ENCODE measurements around the gene WFDC5. TPM values are rescaled to one million over a fixed set of nuclear protein-coding genes. Genes with fewer than 3 reads are reported as not detected.

Gene WFDC5, protein sequence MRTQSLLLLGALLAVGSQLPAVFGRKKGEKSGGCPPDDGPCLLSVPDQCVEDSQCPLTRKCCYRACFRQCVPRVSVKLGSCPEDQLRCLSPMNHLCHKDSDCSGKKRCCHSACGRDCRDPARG
- not detected in 2 replicates for total RNA-seq (ENCODE audit: low replicate concordance)

- no peak within 1 kb of the TSS for H3K4me3 ChIP-seq
- Mint-ChIP-seq H3K27me3 (ENCODE audit: insufficient read depth, low read depth) (peaks cover 2% of the 10 kb centered on the region), H3K4me1 (peaks cover 8% of the 10 kb centered on the region), H3K4me3 (no peak within 1 kb of the TSS), H3K27ac (peak within 1 kb of the TSS; percentile 37), H3K36me3 (no peaks in the 10 kb centered on the region), H3K9me3 (no peaks in the 10 kb centered on the region)
- H3K4me2 ChIP-seq, result no peak within 1 kb of the TSS
- no peak within 1 kb of the TSS for H3K9ac ChIP-seq
- no peaks in the 10 kb centered on the region for H4K20me1 ChIP-seq (ENCODE audit: low read depth)
- H3F3A ChIP-seq (ENCODE audit: low read depth), result no peaks in the 10 kb centered on the region
- H3K79me2 ChIP-seq (ENCODE audit: low read depth), result no peaks in the 10 kb centered on the region
- TF ChIP-seq EZH2 (IDR thresholded peaks at IDR 0.05) (no peak), EZH2phosphoT487 (IDR thresholded peaks at IDR 0.05) (no peak), CTCF (IDR thresholded peaks at IDR 0.05) (no peak)
- H3K9me3 ChIP-seq (ENCODE audit: low read depth), result no peaks in the 10 kb centered on the region
- H3K27me3 ChIP-seq, result no peaks in the 10 kb centered on the region
- no peaks in the 10 kb centered on the region for H3K36me3 ChIP-seq
- no peak within 1 kb of the TSS for H3K27ac ChIP-seq
- DNase-seq (ENCODE audit: low spot score), result no peak
- peak within 1 kb of the TSS; percentile 42 for H2AFZ ChIP-seq (replicated peaks)
- H3K4me1 ChIP-seq, result no peaks in the 10 kb centered on the region
Observed at GRCh38 chr20:45114465-45115385, at the start of gene WFDC5. WFDC5 (minus strand) TSS chr20:45115174; CDS start chr20:45115083, 91 bp downstream.

DNA sequence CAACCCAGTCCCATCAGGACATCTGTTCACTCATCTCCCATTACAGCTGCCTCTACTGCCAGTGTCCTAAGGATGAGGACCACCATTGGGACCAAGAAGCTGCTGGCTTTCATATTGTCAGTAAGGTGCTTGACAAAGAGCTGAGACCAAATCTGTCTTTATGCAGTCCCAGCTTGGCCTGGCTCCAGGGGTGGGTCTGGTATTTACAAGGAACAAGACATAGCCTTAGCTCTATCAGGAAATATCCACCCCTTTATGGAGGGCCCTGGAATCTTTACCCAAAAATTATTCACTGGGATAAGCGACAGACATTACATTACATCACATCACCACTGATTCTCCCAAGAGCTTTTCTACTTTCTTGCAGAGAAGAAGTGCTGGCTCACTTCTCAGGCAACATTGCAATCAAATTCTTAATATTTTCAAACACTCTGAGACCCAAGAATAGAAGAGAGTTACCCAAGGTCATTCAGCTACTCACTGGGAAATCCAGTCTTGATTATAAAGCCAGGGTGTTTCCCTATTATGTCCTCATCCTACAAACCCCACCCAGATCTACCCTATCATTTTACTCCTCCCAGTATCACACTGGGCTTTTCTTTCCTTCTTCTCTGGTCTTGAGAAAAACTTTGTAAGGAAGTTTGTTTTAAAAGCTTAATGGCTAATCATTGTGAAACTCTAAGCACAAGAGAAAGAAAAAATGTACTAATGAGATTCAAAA, 48.3 kb upstream of the WFDC5 start:
- Histone ChIP-seq H3K4me3 (no peak overlapping the region), H3K27me3 (no peaks in the 10 kb centered on the region), H3K79me2 (ENCODE audit: low read depth) (no peaks in the 10 kb centered on the region), H3K9me3 (ENCODE audit: low read depth) (no peaks in the 10 kb centered on the region), H3K9ac (no peak overlapping the region), H3K27ac (no peak overlapping the region), H4K20me1 (ENCODE audit: low read depth) (no peaks in the 10 kb centered on the region), H3K4me1 (no peaks in the 10 kb centered on the region), H2AFZ (replicated peaks) (no peak overlapping the region), H3K4me2 (no peak overlapping the region), H3F3A (ENCODE audit: low read depth) (no peaks in the 10 kb centered on the region), H3K36me3 (peaks cover 5% of the 10 kb centered on the region)
- Mint-ChIP-seq H3K4me1 (no peaks in the 10 kb centered on the region), H3K9me3 (peaks cover 11% of the 10 kb centered on the region), H3K36me3 (no peaks in the 10 kb centered on the region), H3K27ac (no peak overlapping the region), H3K27me3 (ENCODE audit: insufficient read depth, low read depth) (no peaks in the 10 kb centered on the region), H3K4me3 (no peak overlapping the region)
- no peak for DNase-seq (ENCODE audit: low spot score)
- no peak for TF ChIP-seq EZH2phosphoT487 (IDR thresholded peaks at IDR 0.05)
- no peak for TF ChIP-seq EZH2 (IDR thresholded peaks at IDR 0.05)
- TF ChIP-seq CTCF (IDR thresholded peaks at IDR 0.05), result no peak

DNA sequence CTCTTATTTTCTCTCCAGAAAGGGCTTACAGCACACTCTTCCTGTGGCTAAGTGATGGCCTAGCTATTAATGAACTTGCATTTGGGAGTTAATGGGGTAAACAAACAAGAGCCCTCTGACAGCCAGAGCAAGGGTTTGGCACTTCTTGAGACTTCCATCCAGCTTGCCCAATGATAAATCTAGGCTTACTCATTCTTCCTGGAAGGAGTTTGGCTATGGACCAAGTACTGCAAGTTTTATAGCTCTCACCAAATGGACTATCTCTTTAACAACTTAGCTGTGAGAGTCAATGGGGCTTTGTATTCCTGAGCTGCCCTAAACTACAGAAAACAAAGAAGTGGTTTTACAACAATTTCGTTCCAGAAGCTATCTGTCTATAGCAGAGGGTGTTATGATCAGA, 43.0 kb upstream of the WFDC5 start:
- Histone ChIP-seq H3K4me3 (no peak overlapping the region), H3K9ac (no peak overlapping the region), H3K79me2 (ENCODE audit: low read depth) (no peaks in the 10 kb centered on the region), H3F3A (ENCODE audit: low read depth) (no peaks in the 10 kb centered on the region), H2AFZ (replicated peaks) (no peak overlapping the region), H3K27me3 (no peaks in the 10 kb centered on the region), H3K4me1 (no peaks in the 10 kb centered on the region), H3K36me3 (no peaks in the 10 kb centered on the region), H3K4me2 (no peak overlapping the region), H4K20me1 (ENCODE audit: low read depth) (no peaks in the 10 kb centered on the region), H3K9me3 (ENCODE audit: low read depth) (no peaks in the 10 kb centered on the region), H3K27ac (no peak overlapping the region)
- H3K27me3 Mint-ChIP-seq (ENCODE audit: insufficient read depth, low read depth), result peaks cover 2% of the 10 kb centered on the region
- no peak overlapping the region for H3K4me3 Mint-ChIP-seq
- DNase-seq (ENCODE audit: low spot score), result no peak
- no peaks in the 10 kb centered on the region for H3K36me3 Mint-ChIP-seq
- TF ChIP-seq EZH2 (IDR thresholded peaks at IDR 0.05) (no peak), EZH2phosphoT487 (IDR thresholded peaks at IDR 0.05) (no peak), CTCF (IDR thresholded peaks at IDR 0.05) (no peak)
- no peak overlapping the region for H3K27ac Mint-ChIP-seq
- peaks cover 17% of the 10 kb centered on the region for H3K9me3 Mint-ChIP-seq
- no peaks in the 10 kb centered on the region for H3K4me1 Mint-ChIP-seq
